Neuronal stem cell (in vitro differentiated cells): Measurements from ENCODE around the gene SYNPR.

ENCODE experiments used
- DNase-seq: peaks from one replicate; pipeline ENCODE4 v3.0.0-alpha.2; 2013; ENCODE audit warnings: low spot score
- H2AFZ ChIP-seq: one replicate; pipeline ENCODE4 v1.6.1; 2013; ENCODE audit warnings: mild to moderate bottlenecking, low read length, inconsistent platforms
- H2AK5ac ChIP-seq: 2 replicates; pipeline ENCODE4 v1.6.1; 2013; ENCODE audit warnings: low read depth, mild to moderate bottlenecking, inconsistent platforms, low read length, moderate library complexity, mixed read lengths
- H2BK120ac ChIP-seq: 2 replicates; pipeline ENCODE4 v1.6.1; 2013; ENCODE audit warnings: low read depth, mild to moderate bottlenecking, inconsistent platforms, low read length, moderate library complexity, mixed read lengths
- H2BK12ac ChIP-seq: one replicate; pipeline ENCODE4 v1.6.1; 2013; ENCODE audit warnings: low read length, inconsistent platforms
- H2BK15ac ChIP-seq: 2 replicates; pipeline ENCODE4 v1.6.1; 2013; ENCODE audit warnings: mild to moderate bottlenecking, low read length, inconsistent platforms, mixed read lengths
- H2BK5ac ChIP-seq: one replicate; pipeline ENCODE4 v1.6.1; 2013; ENCODE audit warnings: inconsistent platforms, mild to moderate bottlenecking, low read length, moderate library complexity
- H3K14ac ChIP-seq: one replicate; pipeline ENCODE4 v1.6.1; 2013; ENCODE audit warnings: low read length, inconsistent platforms
- H3K18ac ChIP-seq: 2 replicates; pipeline ENCODE4 v1.6.1; 2013; ENCODE audit warnings: low read length, inconsistent platforms
- H3K23ac ChIP-seq: 2 replicates; pipeline ENCODE4 v1.6.1; 2013; ENCODE audit warnings: low read depth, mild to moderate bottlenecking, mixed read lengths, low read length, inconsistent platforms; ENCODE audit not compliant: poor library complexity
- H3K27ac ChIP-seq: replicated peaks from 3 replicates; pipeline ENCODE4 v1.5.1; 2013; ENCODE audit warnings: low read length, inconsistent platforms
- H3K27me3 ChIP-seq, 3 experiments: 2 replicates each; pipeline ENCODE4 v1.6.1; 2013; ENCODE audit warnings: low read length in 3 of 3, mild to moderate bottlenecking in 2 of 3, inconsistent platforms in 1 of 3, low read depth in 1 of 3, mixed read lengths in 1 of 3, moderate library complexity in 1 of 3; ENCODE audit not compliant: control insufficient read depth in 3 of 3, insufficient read depth in 3 of 3
- H3K36me3 ChIP-seq, 2 donors: replicated peaks in 1 of 2; 2 replicates each; pipeline ENCODE4 v1.6.1; 2013; ENCODE audit warnings: low read length in 2 of 2; ENCODE audit not compliant: control insufficient read depth in 2 of 2, insufficient read depth in 2 of 2
- H3K4ac ChIP-seq: 2 replicates; pipeline ENCODE4 v1.6.1; 2013; ENCODE audit warnings: inconsistent platforms, mild to moderate bottlenecking, low read length, moderate library complexity
- H3K4me1 ChIP-seq, 2 donors: 1 replicate in 1 of 2; 2 replicates in 1 of 2; pipeline ENCODE4 v1.6.1; 2013; ENCODE audit warnings: low read length in 2 of 2, low read depth in 1 of 2; ENCODE audit not compliant: control insufficient read depth in 2 of 2, insufficient read depth in 1 of 2
- H3K4me2 ChIP-seq: one replicate; pipeline ENCODE4 v1.6.1; 2013; ENCODE audit warnings: mild to moderate bottlenecking, low read length, inconsistent platforms; ENCODE audit not compliant: insufficient read depth, poor library complexity, severe bottlenecking
- H3K4me3 ChIP-seq, 2 donors: 2 replicates each; pipeline ENCODE4 v1.5.1; 2013; ENCODE audit warnings: low read length in 2 of 2, mild to moderate bottlenecking in 2 of 2, inconsistent platforms in 1 of 2, moderate library complexity in 1 of 2
- H3K79me1 ChIP-seq: one replicate; pipeline ENCODE4 v1.6.1; 2013; ENCODE audit warnings: low read depth, mild to moderate bottlenecking, inconsistent platforms, low read length, moderate library complexity
- H3K9ac ChIP-seq: one replicate; pipeline ENCODE4 v1.6.1; 2013; ENCODE audit warnings: mild to moderate bottlenecking, low read depth, low read length, inconsistent platforms; ENCODE audit not compliant: poor library complexity
- H3K9me3 ChIP-seq, 2 donors: replicated peaks in 1 of 2; 2 replicates each; pipeline versions ENCODE3 to v1.6.1; 2013; ENCODE audit warnings: low read length in 2 of 2, mild to moderate bottlenecking in 2 of 2, inconsistent platforms in 1 of 2, low read depth in 1 of 2, mixed read lengths in 1 of 2, moderate library complexity in 1 of 2; ENCODE audit not compliant: control insufficient read depth in 2 of 2, insufficient read depth in 1 of 2
- H4K8ac ChIP-seq: one replicate; pipeline ENCODE4 v1.6.1; 2013; ENCODE audit warnings: low read depth, mild to moderate bottlenecking, inconsistent platforms, low read length, moderate library complexity
- H4K91ac ChIP-seq: one replicate; pipeline ENCODE4 v1.6.1; 2013; ENCODE audit warnings: low read length, low read depth, mild to moderate bottlenecking, inconsistent platforms; ENCODE audit not compliant: poor library complexity
- WGBS, 2 donors: extraction: QIAGEN DNeasy Blood & Tissue Kit; methylation state at CpG; one replicate each; pipeline ENCODE4 v1.1.7; 2013; ENCODE audit warnings: missing lambda C conversion rate in 2 of 2, mixed read lengths in 1 of 2; ENCODE audit not compliant: insufficient read length in 2 of 2, insufficient replicate concordance in 1 of 2; ENCODE audit errors: extremely low coverage in 2 of 2; 5-methylcytosine and 5-hydroxymethylcytosine counted together

SYNPR gene

DNA sequence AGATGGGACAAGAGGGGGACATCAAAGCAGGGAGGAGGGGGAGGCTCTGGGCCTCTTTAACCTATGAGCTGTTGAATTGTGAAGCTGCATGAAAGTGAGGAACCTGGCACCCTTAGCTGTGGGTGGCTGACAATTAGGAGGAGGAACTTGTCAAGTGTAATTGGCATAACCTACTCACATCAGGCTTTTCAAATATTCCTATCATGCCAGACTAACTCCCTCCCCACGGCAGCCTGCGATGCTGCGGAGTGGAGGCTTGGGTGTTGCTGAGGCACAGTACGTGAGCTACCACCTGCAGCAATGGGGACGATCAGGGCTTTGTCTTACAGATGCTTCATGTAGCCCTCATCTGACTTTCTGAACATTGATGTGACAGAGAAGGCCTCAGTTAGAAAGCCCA lies 193.7 kb downstream of the SYNPR start:
- H3K14ac ChIP-seq: no peak overlapping the region
- H3K27ac ChIP-seq: no peak overlapping the region
- no peak overlapping the region for H2AK5ac ChIP-seq
- peak overlapping the region in 1 of 2 donors; percentile 35 for H3K4me3 ChIP-seq
- H4K91ac ChIP-seq: no peak overlapping the region
- H2AFZ ChIP-seq: no peak overlapping the region
- no peaks in the 10 kb centered on the region for H3K27me3 ChIP-seq
- no peak overlapping the region for H3K4ac ChIP-seq
- no peaks in the 10 kb centered on the region for H3K9me3 ChIP-seq
- no peak overlapping the region for H3K9ac ChIP-seq
- H3K36me3 ChIP-seq: no peaks in the 10 kb centered on the region
- H3K79me1 ChIP-seq: no peaks in the 10 kb centered on the region
- DNase-seq: no peak
- H3K4me1 ChIP-seq: no peaks in the 10 kb centered on the region
- H2BK120ac ChIP-seq: no peak overlapping the region
- no peak overlapping the region for H2BK5ac ChIP-seq
- no peak overlapping the region for H4K8ac ChIP-seq
- H3K4me2 ChIP-seq: no peak overlapping the region
- WGBS, 2 donors: no CpG with 5 or more reads among the region's 5 CpGs
- H3K23ac ChIP-seq: no peak overlapping the region
- no peak overlapping the region for H2BK15ac ChIP-seq
- H2BK12ac ChIP-seq: no peak overlapping the region
- H3K18ac ChIP-seq: no peak overlapping the region

DNA sequence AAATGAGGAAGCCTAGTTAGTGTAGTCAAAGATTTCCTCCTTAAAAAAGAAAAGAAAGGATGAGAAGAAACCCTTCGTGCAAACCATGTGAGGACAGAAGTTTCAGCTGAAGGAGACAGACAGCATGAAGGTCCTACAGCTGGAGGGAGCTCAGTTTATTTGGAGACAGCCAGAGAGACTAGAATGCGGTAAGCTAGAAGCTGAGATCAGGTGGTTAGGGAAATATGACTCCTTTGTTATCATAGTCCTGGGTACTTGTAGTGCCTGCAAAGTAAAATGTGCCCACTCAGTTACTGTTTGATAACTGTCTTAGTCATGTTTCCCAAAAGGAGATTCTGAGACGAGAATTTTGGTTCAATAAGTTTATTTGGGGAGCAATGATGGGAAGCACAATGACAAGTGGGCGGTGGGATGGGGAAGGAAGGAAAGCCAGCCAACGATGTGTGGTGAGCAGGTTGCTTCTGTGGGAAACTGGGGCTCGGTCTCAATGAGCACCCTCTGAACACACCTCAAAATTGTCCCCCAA lies 195.6 kb downstream of the SYNPR start:
- Histone ChIP-seq H3K4me3 (no peak overlapping the region), H3K9ac (no peak overlapping the region), H2BK15ac (no peak overlapping the region), H3K4me2 (no peak overlapping the region), H3K4me1 (no peaks in the 10 kb centered on the region), H3K4ac (no peak overlapping the region), H2AFZ (no peak overlapping the region), H3K79me1 (no peaks in the 10 kb centered on the region), H4K8ac (no peak overlapping the region), H2BK5ac (no peak overlapping the region), H4K91ac (no peak overlapping the region), H3K14ac (no peak overlapping the region), H3K36me3 (no peaks in the 10 kb centered on the region), H3K18ac (no peak overlapping the region), H2BK120ac (no peak overlapping the region), H2AK5ac (no peak overlapping the region), H3K27me3 (no peaks in the 10 kb centered on the region), H3K27ac (no peak overlapping the region), H2BK12ac (no peak overlapping the region), H3K23ac (no peak overlapping the region), H3K9me3 (peaks cover 0 to 3% of the 10 kb centered on the region in 2 donors)
- no CpG with 5 or more reads among the region's 6 CpGs for WGBS, 2 donors
- no peak for DNase-seq

GRCh38 chr3:63474828-63475518 lies 196.9 kb downstream of the SYNPR start:
- no peak overlapping the region for H2BK15ac ChIP-seq
- H3K27ac ChIP-seq: no peak overlapping the region

GRCh38 chr3:63477494-63478129 lies 199.5 kb downstream of the SYNPR start:
- H4K8ac ChIP-seq: no peak overlapping the region
- H2BK15ac ChIP-seq: no peak overlapping the region
- H3K36me3 ChIP-seq: no peaks in the 10 kb centered on the region
- H3K4ac ChIP-seq: no peak overlapping the region
- no peak overlapping the region for H3K18ac ChIP-seq
- WGBS, 2 donors: no CpG with 5 or more reads among the region's 8 CpGs
- H3K27me3 ChIP-seq: no peaks in the 10 kb centered on the region
- no peak overlapping the region for H2AK5ac ChIP-seq
- H2BK5ac ChIP-seq: no peak overlapping the region
- H3K14ac ChIP-seq: no peak overlapping the region
- H3K9ac ChIP-seq: peak overlapping the region; percentile 1
- no peaks in the 10 kb centered on the region for H3K79me1 ChIP-seq
- H4K91ac ChIP-seq: no peak overlapping the region
- H3K4me1 ChIP-seq: no peaks in the 10 kb centered on the region
- no peak overlapping the region for H3K23ac ChIP-seq
- no peak for DNase-seq
- no peak overlapping the region for H2AFZ ChIP-seq
- H2BK12ac ChIP-seq: no peak overlapping the region
- H2BK120ac ChIP-seq: no peak overlapping the region
- no peak overlapping the region for H3K4me3 ChIP-seq
- peaks cover 0 to 3% of the 10 kb centered on the region in 2 donors for H3K9me3 ChIP-seq
- no peak overlapping the region for H3K27ac ChIP-seq
- no peak overlapping the region for H3K4me2 ChIP-seq

More at GRCh38 chr3:63474828-63475518, 196.9 kb downstream of the SYNPR start:
- H3K4me2 ChIP-seq: no peak overlapping the region
- no peak overlapping the region for H3K14ac ChIP-seq
- H3K18ac ChIP-seq: no peak overlapping the region
- H2AK5ac ChIP-seq: no peak overlapping the region
- no peak overlapping the region for H2AFZ ChIP-seq
- H3K4me1 ChIP-seq: no peaks in the 10 kb centered on the region
- H4K91ac ChIP-seq: no peak overlapping the region
- no peak overlapping the region for H3K23ac ChIP-seq
- no CpG with 5 or more reads among the region's 3 CpGs for WGBS, 2 donors
- H3K4me3 ChIP-seq: no peak overlapping the region
- H3K36me3 ChIP-seq: no peaks in the 10 kb centered on the region
- H3K79me1 ChIP-seq: no peaks in the 10 kb centered on the region
- no peak overlapping the region for H3K4ac ChIP-seq
- H3K9ac ChIP-seq: no peak overlapping the region
- no peak overlapping the region for H4K8ac ChIP-seq
- H2BK120ac ChIP-seq: no peak overlapping the region
- peaks cover 0 to 3% of the 10 kb centered on the region in 2 donors for H3K9me3 ChIP-seq
- no peak for DNase-seq
- no peak overlapping the region for H2BK12ac ChIP-seq
- no peaks in the 10 kb centered on the region for H3K27me3 ChIP-seq
- no peak overlapping the region for H2BK5ac ChIP-seq
